OCI-M2 (cell line): ENCODE results near the gene EHMT1.
"Not testable (repeated sequence)": the region's sequence is repeated elsewhere in the genome, so short reads cannot be mapped to it uniquely, and the experiment has no call there.

ENCODE experiments used
- DNase-seq: peaks from one replicate; lab custom pipeline; 2025; ENCODE audit not compliant: unreplicated experiment; lab: John Stamatoyannopoulos, UW

The EHMT1 gene

DNA sequence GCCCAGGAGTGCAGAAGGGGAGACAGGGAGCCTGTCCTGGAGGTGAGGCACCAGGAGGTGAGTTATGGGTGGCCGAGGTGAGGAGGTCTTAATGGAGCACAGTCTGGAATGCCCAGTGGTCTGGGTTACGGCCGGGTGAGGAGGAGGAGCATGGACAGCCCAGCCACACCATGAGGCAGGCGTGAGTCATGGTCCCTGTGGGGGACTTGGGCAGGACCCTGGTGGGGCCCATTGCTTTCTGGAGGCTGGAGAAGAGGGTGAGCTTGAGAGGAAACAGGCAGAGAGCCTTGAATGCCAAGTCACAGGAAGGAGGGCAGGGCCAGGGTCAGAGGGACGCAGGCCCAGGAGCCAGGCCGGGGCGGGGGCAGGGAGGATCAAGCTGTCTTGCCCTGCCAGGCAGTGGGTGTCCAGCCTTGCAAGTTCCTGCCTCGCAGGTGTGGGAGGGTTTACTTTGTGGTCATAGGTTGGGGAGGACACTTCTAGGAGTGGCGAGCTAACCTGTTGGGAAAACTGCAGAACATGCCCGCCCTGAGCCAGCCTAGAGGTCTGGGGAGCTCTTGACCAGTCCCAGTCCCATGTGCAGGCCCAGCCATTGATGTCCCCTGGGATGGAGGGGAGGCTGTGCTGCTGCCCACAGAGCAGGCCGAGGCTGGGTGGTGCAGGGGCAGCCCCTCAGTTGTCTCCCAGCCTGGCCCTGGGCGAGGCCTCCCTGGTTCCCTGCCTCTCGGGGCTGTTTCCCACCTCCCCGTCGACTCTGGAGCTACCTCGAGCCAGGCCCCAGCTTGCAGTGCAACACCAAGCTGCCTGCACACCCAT is 261.6 kb downstream of the EHMT1 start:
- DNase-seq, result no peak

DNA sequence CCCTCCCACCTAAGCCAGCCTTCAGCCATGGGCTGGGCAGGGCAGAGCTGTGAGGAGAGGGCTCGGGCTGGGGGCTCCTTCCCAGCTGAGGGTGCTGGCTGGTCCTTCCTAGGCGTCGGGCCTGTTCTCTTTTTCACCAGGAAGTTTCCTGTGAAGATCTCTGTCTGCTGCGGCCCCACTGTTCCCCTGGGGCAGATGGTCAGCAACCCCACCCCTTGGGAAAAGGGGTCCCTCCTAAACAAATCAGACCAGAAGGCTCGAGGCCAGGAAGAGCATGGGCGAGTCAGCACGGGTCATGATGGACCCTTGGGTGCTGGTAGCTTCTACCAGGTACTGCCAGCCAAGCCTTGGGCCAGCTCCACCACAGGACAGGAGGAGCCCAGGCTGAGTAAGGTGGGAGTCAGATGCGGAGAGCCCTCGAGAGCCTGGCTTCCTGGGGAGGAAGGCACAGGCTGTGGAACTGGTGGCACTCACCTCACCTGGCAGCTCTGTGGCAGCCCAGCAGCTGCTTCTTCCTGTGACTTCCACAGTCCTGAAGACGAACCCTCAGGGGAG is 262.2 kb downstream of the EHMT1 start:
- DNase-seq, result no peak

DNA sequence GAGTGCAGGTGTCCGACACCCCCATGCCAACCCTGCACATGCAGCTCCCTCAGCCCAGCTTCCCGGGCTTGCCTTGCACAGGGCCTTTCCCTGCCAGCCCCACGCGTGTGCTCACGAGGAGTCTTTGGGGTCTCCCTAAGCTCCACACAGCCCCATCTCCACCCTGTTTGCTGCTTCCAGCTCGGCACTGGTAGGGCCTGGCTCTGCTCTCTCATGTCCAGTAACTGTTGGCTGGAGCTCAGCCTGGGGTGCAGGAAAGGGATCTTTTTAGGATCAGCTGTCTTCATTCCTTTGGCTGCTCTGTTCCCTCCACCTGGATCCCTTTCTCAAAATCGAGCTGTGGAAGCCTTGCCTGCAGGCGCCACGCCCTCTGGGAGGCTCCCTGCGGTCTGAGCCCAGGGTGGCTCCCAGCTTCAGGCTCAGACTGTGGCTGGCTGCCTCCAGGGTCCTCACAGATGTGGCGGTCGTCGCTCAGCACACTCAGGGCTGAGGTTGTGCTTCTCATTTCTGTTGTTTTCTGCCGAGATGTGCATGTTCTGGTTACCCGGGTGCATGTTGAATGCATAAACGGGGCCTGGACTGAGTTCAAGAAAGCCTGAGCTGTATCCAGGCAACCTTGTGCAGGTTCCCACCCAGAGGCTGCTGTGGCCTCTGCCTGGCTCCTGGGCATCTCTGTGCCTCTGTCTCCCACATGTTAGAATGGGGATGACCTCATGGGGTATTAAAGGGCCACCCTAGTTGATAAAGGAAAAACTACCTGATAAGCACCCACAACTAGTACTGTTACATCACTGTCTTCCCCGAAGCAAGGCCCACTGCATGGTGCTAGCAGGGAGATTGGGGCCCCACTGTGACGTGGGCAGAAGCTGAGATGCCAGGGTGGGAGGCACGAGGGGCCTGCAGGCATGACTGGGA is 263.0 kb downstream of the EHMT1 start:
- DNase-seq, result no peak

DNA sequence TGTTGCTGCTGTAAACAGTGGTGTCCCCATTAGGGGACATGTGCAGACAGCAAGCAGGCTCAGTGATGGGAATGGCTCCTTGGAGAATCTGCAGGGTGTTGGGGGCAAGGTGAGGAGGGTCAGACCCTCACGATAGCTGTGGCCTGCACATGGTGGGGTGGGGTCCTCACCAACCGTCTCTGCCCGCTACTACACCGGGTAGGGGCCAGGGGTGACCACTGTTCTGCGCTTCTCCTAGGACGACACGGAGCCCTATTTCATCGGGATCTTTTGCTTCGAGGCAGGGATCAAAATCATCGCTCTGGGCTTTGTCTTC is 263.7 kb downstream of the EHMT1 start:
- no peak for DNase-seq

DNA sequence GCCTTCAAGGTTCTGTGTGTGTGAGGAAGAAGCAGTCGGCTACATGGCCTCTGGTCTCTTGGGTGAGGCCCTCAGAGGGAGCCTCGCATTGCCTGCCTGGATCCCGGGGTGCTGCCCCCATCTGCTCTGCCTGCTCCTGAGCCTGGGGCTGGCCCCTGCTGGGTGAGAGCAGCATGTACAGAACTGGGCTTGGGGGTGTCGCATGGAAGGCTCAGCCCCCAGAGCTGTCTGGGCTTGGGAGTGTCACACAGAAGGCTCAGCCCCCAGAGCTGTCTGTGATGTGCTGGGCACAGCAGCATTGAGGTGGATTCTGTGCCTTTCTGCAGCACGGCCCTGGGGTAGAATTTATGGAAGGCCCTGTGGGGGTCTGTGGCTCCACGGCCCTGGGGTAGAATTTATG is 265.2 kb downstream of the EHMT1 start:
- DNase-seq, result not testable (repeated sequence)

DNA sequence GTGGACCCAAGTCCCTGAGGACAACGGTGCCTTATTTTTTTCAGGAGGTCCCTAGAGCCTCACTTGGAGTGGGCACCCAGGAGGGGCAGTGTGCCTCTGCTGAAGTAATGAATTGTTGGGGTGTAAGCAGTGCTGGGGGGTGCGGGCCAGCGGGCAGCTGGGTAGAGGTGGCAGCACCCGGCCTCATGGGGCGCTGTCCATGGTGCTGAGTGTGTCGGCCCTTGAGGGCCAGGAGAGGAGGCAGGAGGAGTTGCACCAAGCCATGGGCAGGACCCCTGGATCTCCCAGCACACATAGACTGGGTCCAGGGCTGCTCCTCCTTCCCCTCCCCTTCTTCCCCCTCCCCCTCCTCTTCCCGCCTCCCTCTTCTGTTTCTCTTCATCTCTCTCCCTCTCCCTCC is 265.7 kb downstream of the EHMT1 start:
- not testable (repeated sequence) for DNase-seq

DNA sequence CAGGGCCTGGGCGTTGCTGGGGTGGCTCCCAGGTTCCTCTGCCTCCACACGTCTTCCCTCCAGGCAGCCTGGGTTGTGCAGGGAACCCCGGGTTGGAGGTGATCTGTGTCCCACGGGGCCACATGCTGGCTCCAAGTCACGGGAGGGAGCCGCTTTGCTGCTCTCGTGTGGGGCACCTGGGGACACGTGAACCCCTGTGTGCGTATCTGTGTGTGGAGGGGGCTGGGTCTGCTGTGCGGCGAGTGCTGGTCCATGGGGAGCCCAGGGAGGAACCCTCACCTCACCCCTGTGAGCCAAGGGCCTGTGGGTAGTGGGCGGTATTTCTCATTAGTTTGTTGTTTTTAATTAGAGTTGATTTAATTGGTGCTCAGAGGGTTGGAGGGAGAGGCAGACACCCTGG is 266.3 kb downstream of the EHMT1 start:
- not testable (repeated sequence) for DNase-seq
